ENCODE results near the gene GRK5. TPM values are rescaled to one million over a fixed set of nuclear protein-coding genes. Genes with fewer than 3 reads are reported as not detected.
A peak's percentile ranks its signal among the peaks of the same experiment; 100 is the strongest.

Gene GRK5
- total RNA-seq, 2 experiments from 2014 or later: 23.2 to 29.5 TPM

DNA sequence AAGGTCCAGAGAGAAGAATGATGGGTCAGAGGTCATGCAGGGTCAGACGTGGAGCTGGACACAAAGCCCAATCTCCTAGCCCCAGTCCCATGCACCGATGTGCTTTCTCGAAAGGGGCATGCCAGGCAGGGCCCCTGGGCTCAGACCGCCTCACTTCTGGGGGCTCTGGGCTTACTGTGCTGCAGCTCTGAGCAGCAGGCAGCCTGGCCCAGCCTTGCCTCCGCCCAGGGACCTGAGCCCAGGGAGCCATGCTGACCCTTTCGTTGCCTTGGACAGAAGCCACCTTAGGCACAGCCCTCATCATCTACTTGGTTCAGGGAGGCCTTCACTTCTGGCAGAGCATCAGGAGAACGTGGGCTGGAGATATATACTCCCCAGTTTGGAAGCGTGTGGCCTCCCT, 161.2 kb downstream of the GRK5 start:
- H3K4me1 Mint-ChIP-seq: peaks cover 19% of the 10 kb centered on the region
- H3K27ac Mint-ChIP-seq: no peak overlapping the region
- CTCF ChIA-PET: interaction anchor here (0.9 to 1.1 kb wide), 2 partner anchors 49 to 157 kb away, joined by 3 to 4 read pairs; no protein-coding TSS in a partner anchor
- ATAC-seq: no peak
- no peaks in the 10 kb centered on the region for H3K36me3 Mint-ChIP-seq
- H3K9me3 Mint-ChIP-seq (ENCODE audit: low read depth): no peaks in the 10 kb centered on the region
- no peak overlapping the region for H3K4me3 Mint-ChIP-seq
- no peak for DNase-seq
- no peaks in the 10 kb centered on the region for H3K27me3 Mint-ChIP-seq

DNA sequence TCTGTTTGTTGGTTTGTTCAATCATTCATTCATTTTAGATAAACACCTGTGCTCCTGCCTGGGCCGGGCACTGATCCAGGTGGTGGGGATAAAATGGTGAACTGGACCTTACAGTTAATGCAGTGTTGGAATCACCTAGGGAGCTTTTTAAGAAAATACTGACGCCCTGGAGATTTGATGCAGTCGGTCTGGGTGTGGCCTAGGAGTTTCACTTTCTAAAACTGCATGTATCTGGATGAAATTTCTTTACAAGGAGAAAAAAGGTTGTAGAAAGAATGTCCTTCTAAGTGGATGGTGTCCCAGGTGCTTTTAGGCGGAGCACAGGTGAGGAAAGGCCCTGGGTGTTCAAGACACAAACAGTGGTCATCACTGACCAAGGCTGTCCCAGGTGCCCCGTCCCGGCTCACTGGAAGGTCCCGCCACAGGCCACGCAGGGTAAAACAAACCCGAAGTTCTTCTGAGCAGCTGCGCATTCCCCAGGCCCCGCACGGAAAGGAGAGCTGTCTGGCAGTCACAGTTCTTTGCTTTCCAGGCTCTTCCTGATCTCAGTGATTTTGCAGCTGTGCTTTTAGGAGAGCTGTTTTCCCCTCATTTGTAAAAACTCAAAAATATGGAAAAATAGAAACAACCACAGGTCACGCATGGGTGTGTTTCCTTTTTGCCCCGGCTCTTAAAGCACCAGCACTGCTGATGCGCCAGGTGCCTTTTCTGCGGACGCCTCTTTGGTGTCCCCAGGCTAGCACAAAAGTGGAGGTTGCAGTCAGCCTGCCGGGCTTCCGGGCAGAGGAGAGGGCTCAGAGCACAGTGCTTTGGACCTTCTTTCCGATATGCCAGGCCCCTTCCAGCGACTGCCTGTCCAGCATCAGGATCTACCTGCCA, 161.9 kb downstream of the GRK5 start:
- ATAC-seq (no peak), DNase-seq (no peak)
- Mint-ChIP-seq H3K4me3 (no peak overlapping the region), H3K4me1 (peaks cover 19% of the 10 kb centered on the region), H3K9me3 (ENCODE audit: low read depth) (no peaks in the 10 kb centered on the region), H3K27me3 (no peaks in the 10 kb centered on the region), H3K36me3 (no peaks in the 10 kb centered on the region), H3K27ac (no peak overlapping the region)
- CTCF ChIA-PET: interaction anchor here (0.9 to 1.1 kb wide), 2 partner anchors 48 to 157 kb away, joined by 3 to 4 read pairs; no protein-coding TSS in a partner anchor

DNA sequence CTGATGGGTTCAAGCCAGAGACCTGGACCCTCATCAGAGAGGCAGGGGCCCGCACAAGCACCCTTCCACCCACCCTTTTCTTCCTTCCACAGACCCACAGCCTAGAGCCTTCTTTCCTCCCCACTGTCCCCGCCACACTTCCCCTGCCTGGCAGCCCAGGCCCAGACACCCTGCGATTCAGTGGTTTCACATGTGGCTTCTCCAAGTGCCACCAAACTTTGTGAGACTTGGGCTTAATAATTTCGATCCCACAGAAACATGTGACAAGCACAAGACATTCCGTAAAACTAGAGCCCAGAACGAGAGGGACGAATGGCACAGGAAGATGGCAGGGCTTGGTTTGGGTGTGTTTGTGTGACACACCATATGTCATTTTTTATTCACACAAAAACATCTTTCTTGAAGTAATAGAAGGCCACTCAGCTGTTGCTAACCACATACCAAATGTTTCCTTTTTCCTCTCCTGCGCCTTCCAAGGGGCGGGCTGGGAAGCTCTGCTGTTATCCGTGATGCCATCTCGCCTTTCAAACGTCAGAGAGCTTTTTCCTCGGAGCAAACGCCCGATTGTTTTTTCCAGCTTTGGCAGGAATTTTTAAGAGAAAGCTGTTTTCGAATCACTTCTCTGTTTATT, 162.9 kb downstream of the GRK5 start:
- DNase-seq (peak; percentile 44), ATAC-seq (peak; percentile 36)
- no peaks in the 10 kb centered on the region for H3K9me3 Mint-ChIP-seq (ENCODE audit: low read depth)
- H3K4me1 Mint-ChIP-seq: peaks cover 20% of the 10 kb centered on the region
- no peak overlapping the region for H3K4me3 Mint-ChIP-seq
- CTCF ChIA-PET: no interaction called here
- H3K27me3 Mint-ChIP-seq: no peaks in the 10 kb centered on the region
- no peaks in the 10 kb centered on the region for H3K36me3 Mint-ChIP-seq
- no peak overlapping the region for H3K27ac Mint-ChIP-seq

GRCh38 chr10:119370972-119371703, 163.8 kb downstream of the GRK5 start:
- no peaks in the 10 kb centered on the region for H3K9me3 Mint-ChIP-seq (ENCODE audit: low read depth)
- DNase-seq (no peak), ATAC-seq (no peak)
- no peak overlapping the region for H3K27ac Mint-ChIP-seq
- CTCF ChIA-PET: interaction anchor here (1.4 kb wide), 1 partner anchor 11 kb away, joined by 3 read pairs; no protein-coding TSS in a partner anchor
- H3K4me1 Mint-ChIP-seq: peaks cover 20% of the 10 kb centered on the region
- no peaks in the 10 kb centered on the region for H3K36me3 Mint-ChIP-seq
- H3K4me3 Mint-ChIP-seq: no peak overlapping the region
- H3K27me3 Mint-ChIP-seq: no peaks in the 10 kb centered on the region

DNA sequence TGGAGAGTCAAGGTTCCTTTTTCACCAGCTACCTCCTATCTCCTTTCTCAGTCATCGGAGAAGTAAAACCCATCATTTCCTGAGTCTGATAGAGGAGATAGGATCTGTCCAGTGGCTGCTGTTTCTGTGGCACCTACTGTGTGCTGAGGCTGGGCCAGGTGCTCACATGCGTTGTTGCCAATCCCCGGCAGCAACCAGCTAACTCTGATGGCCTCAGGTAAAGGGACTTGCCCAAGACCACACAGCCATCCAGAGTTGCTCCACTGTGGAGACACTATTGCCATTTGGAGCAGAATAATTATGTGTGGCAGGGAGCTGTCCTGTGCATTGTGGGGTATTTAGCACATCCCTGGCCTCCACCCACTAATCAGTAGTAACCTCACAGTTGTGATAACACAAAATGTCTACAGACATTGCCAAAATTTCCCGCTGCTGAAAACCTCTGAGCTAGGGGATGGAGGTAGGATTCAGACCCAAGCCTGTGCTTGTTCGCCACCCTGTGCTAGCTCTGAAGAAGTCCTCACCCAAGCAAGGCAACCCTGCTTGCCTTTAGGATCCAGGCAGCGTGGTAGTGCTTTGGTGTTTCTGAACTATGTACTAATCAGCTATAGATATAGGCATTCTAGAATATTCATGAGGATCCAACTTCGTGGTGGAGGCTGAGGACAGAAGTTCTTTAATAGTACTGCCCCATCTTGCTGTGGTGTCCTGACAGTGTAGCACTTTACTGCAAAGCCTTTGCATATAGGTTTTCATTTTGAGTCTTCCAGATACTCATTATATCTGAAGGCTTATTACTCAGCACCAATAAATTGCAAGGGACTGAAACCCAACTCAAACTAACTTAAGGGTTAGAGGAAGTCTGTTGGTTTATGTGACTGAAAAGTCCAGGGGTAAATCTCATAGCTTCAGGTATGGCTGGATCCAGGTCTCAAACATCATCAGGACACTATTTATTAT, 164.6 kb downstream of the GRK5 start:
- no peaks in the 10 kb centered on the region for H3K27me3 Mint-ChIP-seq
- CTCF ChIA-PET: interaction anchor here (0.9 to 1.4 kb wide), 4 partner anchors 9 to 165 kb away, joined by 3 read pairs; partner anchors contain the start of gene GRK5
- H3K27ac Mint-ChIP-seq: no peak overlapping the region

GRCh38 chr10:119373294-119374102, 166.1 kb downstream of the GRK5 start:
- Mint-ChIP-seq H3K4me3 (no peak overlapping the region), H3K4me1 (peaks cover 20% of the 10 kb centered on the region), H3K27me3 (no peaks in the 10 kb centered on the region), H3K9me3 (ENCODE audit: low read depth) (no peaks in the 10 kb centered on the region), H3K36me3 (no peaks in the 10 kb centered on the region), H3K27ac (no peak overlapping the region)
- ATAC-seq: no peak
- CTCF ChIA-PET: no interaction called here
- DNase-seq: no peak

More for the DNA sequence above, 164.6 kb downstream of the GRK5 start:
- Mint-ChIP-seq H3K4me1 (peaks cover 20% of the 10 kb centered on the region), H3K9me3 (ENCODE audit: low read depth) (no peaks in the 10 kb centered on the region), H3K36me3 (no peaks in the 10 kb centered on the region), H3K4me3 (no peak overlapping the region)
- no peak for DNase-seq
- peak; percentile 36 for ATAC-seq

- Mint-ChIP-seq H3K36me3 (no peaks in the 10 kb centered on the region), H3K4me3 (no peak overlapping the region), H3K27me3 (no peaks in the 10 kb centered on the region), H3K9me3 (ENCODE audit: low read depth) (no peaks in the 10 kb centered on the region), H3K27ac (no peak overlapping the region), H3K4me1 (peaks cover 17% of the 10 kb centered on the region)
- CTCF ChIA-PET: no interaction called here
- ATAC-seq (no peak), DNase-seq (no peak)
These were observed 166.9 kb downstream of the GRK5 start for GRCh38 chr10:119374236-119374635.

- no peak overlapping the region for H3K4me3 Mint-ChIP-seq
- H3K27ac Mint-ChIP-seq: no peak overlapping the region
- no peak for ATAC-seq
- CTCF ChIA-PET: interaction anchor here (1.0 to 1.4 kb wide), 3 partner anchors 10 to 176 kb away, joined by 3 read pairs; no protein-coding TSS in a partner anchor
- H3K4me1 Mint-ChIP-seq: peaks cover 4% of the 10 kb centered on the region
- no peaks in the 10 kb centered on the region for H3K27me3 Mint-ChIP-seq
- DNase-seq: no peak
- H3K9me3 Mint-ChIP-seq (ENCODE audit: low read depth): no peaks in the 10 kb centered on the region
- H3K36me3 Mint-ChIP-seq: peaks cover 4% of the 10 kb centered on the region
These were observed 168.4 kb downstream of the GRK5 start for GRCh38 chr10:119375574-119376272.

GRCh38 chr10:119377451-119377957, 170.1 kb downstream of the GRK5 start:
- CTCF ChIA-PET: no interaction called here
- H3K27me3 Mint-ChIP-seq: no peaks in the 10 kb centered on the region
- H3K27ac Mint-ChIP-seq: no peak overlapping the region
- H3K4me3 Mint-ChIP-seq: no peak overlapping the region
- no peaks in the 10 kb centered on the region for H3K9me3 Mint-ChIP-seq (ENCODE audit: low read depth)
- DNase-seq: no peak
- H3K36me3 Mint-ChIP-seq: peaks cover 15% of the 10 kb centered on the region
- ATAC-seq: no peak
- H3K4me1 Mint-ChIP-seq: peaks cover 4% of the 10 kb centered on the region

DNA sequence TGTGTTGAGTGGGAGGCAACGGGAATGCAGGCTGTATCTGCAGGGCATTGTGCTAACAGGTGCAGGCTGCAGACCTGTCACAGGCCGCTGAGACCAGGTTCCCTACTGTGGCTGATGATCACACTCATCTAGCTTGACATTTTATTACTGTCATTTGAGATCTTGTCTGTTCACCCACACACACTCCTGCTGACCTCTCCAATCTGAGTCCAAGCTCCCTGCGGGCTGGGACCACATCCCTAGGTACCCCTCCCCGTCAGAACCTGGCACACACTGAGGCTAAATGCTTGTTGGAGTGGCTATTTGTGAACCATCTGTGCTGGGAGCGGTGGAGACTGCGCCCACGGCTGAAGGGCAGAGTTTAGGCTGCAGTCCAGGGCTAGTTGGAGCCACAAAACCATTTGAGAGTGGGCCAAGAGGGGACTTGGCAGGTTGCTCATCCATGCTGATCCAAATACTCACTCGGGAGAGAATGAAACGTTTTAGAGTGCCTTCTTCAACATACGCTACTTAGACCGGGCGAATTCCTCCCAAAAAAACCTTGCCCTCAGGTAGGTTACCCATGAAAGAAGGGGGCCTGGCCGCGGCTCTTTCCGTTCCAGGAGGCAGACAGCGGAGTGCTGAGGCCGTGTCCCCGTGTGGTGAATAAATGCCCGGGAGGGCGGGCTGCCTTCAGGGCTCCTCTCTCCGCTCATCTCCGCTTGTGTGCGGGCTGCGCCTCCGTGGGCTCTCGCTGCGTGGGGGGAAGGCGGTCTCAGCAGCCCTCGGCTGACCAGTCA, 170.8 kb downstream of the GRK5 start:
- peaks cover 19% of the 10 kb centered on the region for H3K36me3 Mint-ChIP-seq
- no peak overlapping the region for H3K27ac Mint-ChIP-seq
- peaks cover 8% of the 10 kb centered on the region for H3K4me1 Mint-ChIP-seq

DNA sequence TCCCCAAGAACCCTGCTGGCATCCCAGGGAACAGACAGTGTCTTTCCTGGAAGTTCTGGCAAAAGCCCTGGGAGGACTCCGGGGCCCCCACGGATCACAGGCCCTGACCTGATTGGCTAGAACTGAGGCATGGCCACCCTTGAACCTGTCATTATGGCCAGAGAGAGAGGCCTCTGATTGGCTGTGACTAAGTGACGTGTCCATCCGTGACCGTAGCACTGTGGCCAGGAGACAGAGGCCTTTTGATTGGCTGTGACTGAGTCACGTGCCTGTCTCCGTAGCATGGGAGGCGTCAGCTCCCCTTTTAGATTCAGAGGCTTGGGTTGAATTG, 171.3 kb downstream of the GRK5 start:
- CTCF ChIA-PET: no interaction called here
- DNase-seq (no peak), ATAC-seq (no peak)
- Mint-ChIP-seq H3K9me3 (ENCODE audit: low read depth) (no peaks in the 10 kb centered on the region), H3K4me1 (peaks cover 14% of the 10 kb centered on the region), H3K4me3 (no peak overlapping the region), H3K36me3 (peaks cover 21% of the 10 kb centered on the region), H3K27ac (no peak overlapping the region), H3K27me3 (no peaks in the 10 kb centered on the region)

More for the DNA sequence above, 170.8 kb downstream of the GRK5 start:
- H3K4me3 Mint-ChIP-seq: no peak overlapping the region
- no peaks in the 10 kb centered on the region for H3K9me3 Mint-ChIP-seq (ENCODE audit: low read depth)
- CTCF ChIA-PET: no interaction called here
- DNase-seq (no peak), ATAC-seq (no peak)
- H3K27me3 Mint-ChIP-seq: no peaks in the 10 kb centered on the region

All from activated CD8-positive, alpha-beta memory T cell treated with anti-CD3 and anti-CD28 coated beads, Interleukin-2, amount 10 ng/mL, durations not matched to agents 7 days and 5 days (primary cell).